Astrocyte of the cerebellum (primary cell): ENCODE measurements around the gene ROR2.
"Not testable (repeated sequence)": the region's sequence is repeated elsewhere in the genome, so short reads cannot be mapped to it uniquely, and the experiment has no call there.

Experiments
- DNase-seq: peaks from one replicate; pipeline ENCODE4 v3.0.0-alpha.2; 2011; ENCODE audit warnings: low read depth
- H3K4me3 ChIP-seq: 2 replicates; pipeline ENCODE4 v1.5.1; 2011; ENCODE audit warnings: mild to moderate bottlenecking, low read depth, low read length, moderate library complexity
- in situ Hi-C: cut with HindIII; loops from 2 replicates; pipeline ENCODE4 v1.10.0; 2017; ENCODE audit warnings: low sequenced_read_pairs
- TF ChIP-seq, protein P1 (sequence below): IDR thresholded peaks from 2 replicates; pipeline ENCODE4 v1.5.1; 2012; ENCODE audit warnings: low read length, low read depth, moderate library complexity, mild to moderate bottlenecking; ENCODE audit errors: missing control alignments

The ROR2 gene

GRCh38 chr9:91795598-91796241 is 154.3 kb downstream of the ROR2 start:
- TF ChIP-seq, protein P1, sequence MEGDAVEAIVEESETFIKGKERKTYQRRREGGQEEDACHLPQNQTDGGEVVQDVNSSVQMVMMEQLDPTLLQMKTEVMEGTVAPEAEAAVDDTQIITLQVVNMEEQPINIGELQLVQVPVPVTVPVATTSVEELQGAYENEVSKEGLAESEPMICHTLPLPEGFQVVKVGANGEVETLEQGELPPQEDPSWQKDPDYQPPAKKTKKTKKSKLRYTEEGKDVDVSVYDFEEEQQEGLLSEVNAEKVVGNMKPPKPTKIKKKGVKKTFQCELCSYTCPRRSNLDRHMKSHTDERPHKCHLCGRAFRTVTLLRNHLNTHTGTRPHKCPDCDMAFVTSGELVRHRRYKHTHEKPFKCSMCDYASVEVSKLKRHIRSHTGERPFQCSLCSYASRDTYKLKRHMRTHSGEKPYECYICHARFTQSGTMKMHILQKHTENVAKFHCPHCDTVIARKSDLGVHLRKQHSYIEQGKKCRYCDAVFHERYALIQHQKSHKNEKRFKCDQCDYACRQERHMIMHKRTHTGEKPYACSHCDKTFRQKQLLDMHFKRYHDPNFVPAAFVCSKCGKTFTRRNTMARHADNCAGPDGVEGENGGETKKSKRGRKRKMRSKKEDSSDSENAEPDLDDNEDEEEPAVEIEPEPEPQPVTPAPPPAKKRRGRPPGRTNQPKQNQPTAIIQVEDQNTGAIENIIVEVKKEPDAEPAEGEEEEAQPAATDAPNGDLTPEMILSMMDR = no peak
- in situ Hi-C loops = no loop called here
- DNase-seq = no peak
- no peak overlapping the region for H3K4me3 ChIP-seq

GRCh38 chr9:91793371-91793770 is 156.7 kb downstream of the ROR2 start:
- in situ Hi-C loops, DNase-seq, H3K4me3 ChIP-seq: not testable (repeated sequence)

GRCh38 chr9:91790917-91791316 is 159.1 kb downstream of the ROR2 start:
- in situ Hi-C loops = no loop called here
- H3K4me3 ChIP-seq = no peak overlapping the region
- TF ChIP-seq, protein P1 = no peak
- DNase-seq = no peak

GRCh38 chr9:91789941-91790340 is 160.1 kb downstream of the ROR2 start:
- TF ChIP-seq, protein P1 = no peak
- in situ Hi-C loops = no loop called here
- no peak overlapping the region for H3K4me3 ChIP-seq
- no peak for DNase-seq

DNA sequence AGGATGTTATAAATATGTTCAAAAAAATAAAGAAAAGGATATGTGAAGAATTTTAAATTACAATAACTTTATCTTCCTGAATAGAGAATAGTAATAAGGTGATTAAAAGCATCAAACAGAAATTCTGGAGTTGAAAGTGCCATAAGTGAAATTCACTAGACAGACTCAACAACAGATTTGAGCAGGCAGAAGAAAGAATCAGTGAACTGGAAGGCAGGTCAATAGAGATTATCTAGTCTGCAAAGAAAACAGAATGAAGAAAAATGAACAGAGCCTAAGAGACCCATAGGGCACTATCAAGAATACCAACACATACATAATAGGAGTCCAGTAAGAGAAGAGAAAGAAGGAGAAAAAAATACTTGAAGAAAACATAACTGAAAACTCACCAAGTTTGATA is 162.1 kb downstream of the ROR2 start:
- TF ChIP-seq, protein P1 = no peak
- H3K4me3 ChIP-seq = no peak overlapping the region
- DNase-seq = no peak
- in situ Hi-C loops = no loop called here

- TF ChIP-seq, protein P1 = no peak
- H3K4me3 ChIP-seq = no peak overlapping the region
- in situ Hi-C loops = no loop called here
- DNase-seq = no peak
Observed at GRCh38 chr9:91786132-91786896, 163.7 kb downstream of the ROR2 start.

GRCh38 chr9:91785447-91785842 is 164.6 kb downstream of the ROR2 start:
- TF ChIP-seq, protein P1 = no peak
- in situ Hi-C loops = no loop called here
- H3K4me3 ChIP-seq = no peak overlapping the region
- no peak for DNase-seq
